Measurements from ENCODE around the gene TMEM129.

Gene TMEM129

DNA sequence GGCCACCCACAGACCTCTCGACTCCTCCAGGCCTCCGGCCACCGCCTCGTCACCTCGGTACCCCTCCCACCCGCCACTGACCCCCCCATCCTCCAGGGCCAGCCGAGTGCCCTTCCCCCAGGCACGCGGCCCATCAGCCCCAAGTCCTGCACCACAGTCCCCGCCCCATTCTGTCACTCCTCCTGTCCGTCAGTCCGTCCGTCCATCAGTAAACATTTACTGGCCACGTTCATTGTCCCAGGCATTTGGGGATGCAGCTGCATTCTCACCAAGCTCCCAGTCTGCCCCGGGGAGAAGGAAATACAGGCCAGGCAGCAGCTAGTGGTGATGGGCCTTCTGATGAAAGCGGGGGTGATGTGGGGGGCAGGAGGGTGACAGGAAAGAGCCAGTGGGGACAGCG lies 36.7 kb upstream of the TMEM129 start:
- no peak for DNase-seq (ENCODE audit: low read depth)

DNA sequence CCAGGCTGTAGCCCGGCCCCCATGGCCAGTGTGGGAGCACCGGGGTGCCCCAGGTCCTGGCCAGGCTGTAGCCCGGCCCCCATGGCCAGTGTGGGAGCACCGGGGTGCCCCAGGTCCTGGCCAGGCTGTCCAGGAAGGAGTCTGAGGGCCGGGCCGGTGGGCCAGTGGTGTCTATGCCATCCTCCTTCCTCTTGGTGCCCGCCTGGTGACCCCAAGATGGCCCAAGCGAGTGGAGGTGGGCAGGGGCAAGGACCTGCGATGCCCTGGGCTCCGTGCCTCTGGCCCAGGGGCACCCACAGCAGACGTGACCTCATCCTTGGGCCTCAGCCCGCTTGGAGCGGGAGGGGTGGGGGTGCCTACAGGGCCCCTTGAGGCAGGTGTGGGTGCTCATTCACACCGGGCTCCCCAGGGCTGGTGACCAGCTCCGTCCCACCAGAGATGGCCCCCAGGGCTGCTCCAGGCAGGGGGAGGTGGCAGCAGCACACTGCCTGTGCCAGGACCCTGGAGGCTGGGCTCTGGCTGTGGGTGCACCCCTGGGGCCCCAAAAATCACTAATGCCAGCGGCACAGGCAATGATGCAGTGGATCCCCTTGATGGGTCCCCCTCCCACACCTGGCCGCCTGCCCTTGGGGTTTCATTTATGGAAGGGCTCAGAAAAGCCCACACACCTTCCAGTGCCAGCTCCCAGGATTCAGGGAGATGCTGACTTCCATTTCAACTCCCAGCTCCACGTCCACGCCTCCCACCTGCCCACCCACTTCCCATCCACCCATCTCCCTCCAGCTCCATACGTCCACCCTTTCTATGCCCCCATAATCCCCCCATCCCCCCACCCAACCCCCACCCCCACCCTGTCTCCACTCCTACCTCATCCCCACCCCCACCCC lies 36.0 kb upstream of the TMEM129 start:
- no peak for DNase-seq (ENCODE audit: low read depth)

GRCh38 chr4:1756079-1756478 lies 35.0 kb upstream of the TMEM129 start:
- no peak for DNase-seq (ENCODE audit: low read depth)

DNA sequence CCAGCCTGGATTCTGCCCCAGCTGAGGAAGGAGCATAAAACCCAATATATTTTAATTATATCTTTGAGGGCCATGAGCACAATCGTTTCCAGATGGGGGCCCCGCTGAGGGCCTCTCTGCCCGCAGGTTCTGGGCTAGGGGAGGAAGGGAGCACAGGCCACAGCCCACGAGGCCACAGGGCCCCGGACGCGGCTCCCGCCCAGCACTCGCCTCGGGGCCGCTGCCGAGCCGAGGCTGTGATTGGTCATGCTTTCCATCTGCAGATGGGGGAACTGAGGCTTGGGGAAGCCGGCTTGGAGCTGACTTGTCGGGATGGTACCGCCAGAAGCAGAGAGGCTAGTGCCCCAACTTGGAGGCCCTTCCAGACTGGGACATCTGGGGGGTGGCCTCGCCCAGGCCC lies 34.2 kb upstream of the TMEM129 start:
- DNase-seq (ENCODE audit: low read depth) = no peak

GRCh38 chr4:1754336-1754735 lies 33.2 kb upstream of the TMEM129 start:
- DNase-seq (ENCODE audit: low read depth) = no peak

- DNase-seq (ENCODE audit: low read depth) = no peak
Observed at GRCh38 chr4:1753697-1754311, 32.7 kb upstream of the TMEM129 start.

GRCh38 chr4:1753294-1753696 lies 32.2 kb upstream of the TMEM129 start:
- DNase-seq (ENCODE audit: low read depth) = no peak

DNA sequence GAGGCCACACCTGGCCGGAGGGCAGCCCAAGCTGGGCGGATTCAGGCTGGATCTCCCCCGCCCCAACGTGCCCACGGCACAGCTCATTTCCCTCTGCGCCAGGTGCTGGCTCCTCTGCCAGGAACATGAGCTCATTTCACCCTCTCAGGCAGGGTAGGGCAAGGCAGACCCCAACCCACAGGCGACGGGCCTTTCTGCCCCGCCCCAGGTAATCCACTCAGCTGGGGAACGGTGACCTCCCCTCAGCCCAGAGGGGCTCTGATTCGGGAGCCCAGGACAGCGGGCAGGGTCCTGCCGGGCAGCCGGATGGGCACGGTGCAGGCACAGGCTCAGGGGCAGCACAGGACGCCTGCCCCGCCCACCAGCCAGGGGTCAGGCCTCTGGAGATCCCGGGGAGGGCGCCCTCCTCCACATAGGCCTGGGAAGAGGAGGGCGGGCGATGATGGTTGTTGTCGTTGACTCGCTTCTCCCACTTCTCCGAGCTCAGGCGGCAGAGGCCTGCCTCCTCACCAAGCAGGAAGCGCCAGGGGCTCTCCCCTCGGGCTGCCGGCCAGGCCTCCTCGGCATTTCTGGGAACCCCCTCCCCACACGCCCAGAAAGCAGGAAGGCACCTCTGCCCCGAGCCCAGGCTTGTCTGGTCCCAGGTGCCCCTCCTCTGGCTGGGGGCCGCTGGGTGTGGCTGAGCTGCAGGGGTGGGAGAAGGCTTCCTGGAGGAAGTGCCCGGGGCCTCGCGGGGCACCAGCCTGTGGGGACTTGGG lies 31.3 kb upstream of the TMEM129 start:
- no peak for DNase-seq (ENCODE audit: low read depth)

GRCh38 chr4:1751919-1752283 lies 30.8 kb upstream of the TMEM129 start:
- no peak for DNase-seq (ENCODE audit: low read depth)

DNA sequence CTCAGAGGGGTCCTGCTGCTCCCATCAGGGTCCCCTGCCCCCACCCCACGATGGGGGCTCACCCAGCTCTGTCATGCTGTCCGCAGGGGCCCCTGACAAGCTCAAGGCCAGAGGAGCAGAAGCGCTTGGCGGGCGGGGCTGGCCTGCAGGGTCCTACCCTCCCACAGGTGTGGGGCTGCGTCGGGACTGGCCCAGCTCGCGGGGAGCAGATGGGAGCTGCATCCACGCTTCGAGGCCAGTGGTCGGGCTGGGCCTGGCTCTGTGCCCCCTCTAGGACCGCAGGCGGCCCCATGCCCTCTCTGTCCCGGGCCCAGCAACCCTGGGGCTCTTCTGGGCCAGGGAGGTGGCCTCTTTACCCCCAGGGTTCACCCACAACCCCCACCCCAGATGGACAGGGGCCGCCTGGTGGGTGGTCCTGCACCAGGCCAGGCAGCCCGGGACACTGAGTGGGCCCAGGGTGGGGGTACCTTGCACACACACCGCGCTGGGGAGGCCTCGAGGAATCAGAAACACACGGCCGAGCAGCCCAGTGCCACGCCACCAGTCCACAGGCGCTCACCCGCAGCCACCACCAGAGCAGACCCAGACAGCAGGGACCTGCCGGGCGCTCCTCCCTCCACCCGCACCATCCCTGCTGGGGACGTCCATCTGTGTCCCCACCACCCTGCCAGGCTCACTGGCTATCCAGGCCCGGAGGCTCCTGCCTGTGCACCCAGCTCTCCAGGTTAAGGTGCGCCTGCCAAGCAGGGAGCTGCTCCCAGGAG lies 30.2 kb upstream of the TMEM129 start:
- DNase-seq (ENCODE audit: low read depth) = no peak

DNA sequence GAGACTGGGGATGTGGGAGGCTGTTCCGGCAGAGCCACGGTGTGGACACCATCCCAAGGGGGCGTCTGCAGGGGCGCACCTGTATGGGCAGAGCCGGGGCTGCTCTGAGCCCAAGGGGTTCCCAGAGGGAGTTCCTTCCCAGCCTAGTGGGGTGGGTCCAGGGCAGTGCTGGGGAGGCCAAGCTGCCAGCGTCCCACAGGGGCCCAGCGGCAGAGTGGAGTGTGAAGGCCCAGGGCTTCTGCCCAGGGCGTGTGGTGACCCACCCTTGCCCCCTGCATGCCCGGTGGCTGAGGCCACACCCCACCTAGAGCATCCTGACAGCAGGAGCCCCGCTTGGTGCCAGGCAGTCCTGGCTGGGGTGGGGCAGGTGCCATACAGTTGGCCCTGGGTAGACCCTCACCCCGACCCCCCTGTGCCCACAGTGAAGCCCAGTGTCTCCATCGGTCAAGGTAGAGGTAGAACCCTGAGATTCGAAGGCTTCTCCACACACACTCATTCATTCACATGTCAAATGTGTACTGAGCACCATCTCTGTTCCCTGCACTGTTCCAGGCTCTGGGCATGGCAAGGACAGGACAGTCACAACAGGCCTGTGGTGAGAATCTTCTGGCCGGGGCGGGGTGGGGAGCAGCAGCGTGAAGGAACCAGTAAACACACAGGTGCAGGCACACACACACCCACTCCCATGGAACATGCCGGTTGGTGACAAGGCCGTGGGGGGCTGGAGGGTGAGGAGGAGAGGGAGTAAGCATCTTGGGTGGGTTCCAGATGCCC lies 29.4 kb upstream of the TMEM129 start:
- DNase-seq (ENCODE audit: low read depth) = no peak

- DNase-seq (ENCODE audit: low read depth) = no peak
Observed at GRCh38 chr4:1749826-1750225, 28.7 kb upstream of the TMEM129 start.

DNA sequence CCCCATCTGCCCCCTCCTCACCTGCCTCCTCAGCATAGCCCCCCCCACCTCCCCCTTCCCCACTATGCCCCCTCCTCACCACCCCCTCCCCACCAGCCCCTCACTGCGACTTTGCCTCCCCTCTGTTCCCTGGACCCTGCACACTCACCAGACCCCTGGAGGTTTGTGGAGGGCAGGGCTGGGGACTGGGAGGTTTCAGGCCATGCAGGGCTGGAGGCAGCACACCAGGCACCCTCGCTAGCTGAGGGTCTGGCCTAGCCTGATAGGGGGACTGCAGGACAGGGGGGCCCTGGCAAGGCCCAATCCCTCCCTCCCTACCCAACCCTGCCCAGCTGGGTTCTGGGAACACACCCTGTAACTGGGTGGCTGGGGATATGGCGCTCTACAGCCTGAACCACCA lies 28.2 kb upstream of the TMEM129 start:
- DNase-seq (ENCODE audit: low read depth) = no peak

GRCh38 chr4:1748465-1748995 lies 27.4 kb upstream of the TMEM129 start:
- peak; percentile 66 for DNase-seq (ENCODE audit: low read depth)

- no peak for DNase-seq (ENCODE audit: low read depth)
Observed at GRCh38 chr4:1747603-1747967, 26.5 kb upstream of the TMEM129 start.

DNA sequence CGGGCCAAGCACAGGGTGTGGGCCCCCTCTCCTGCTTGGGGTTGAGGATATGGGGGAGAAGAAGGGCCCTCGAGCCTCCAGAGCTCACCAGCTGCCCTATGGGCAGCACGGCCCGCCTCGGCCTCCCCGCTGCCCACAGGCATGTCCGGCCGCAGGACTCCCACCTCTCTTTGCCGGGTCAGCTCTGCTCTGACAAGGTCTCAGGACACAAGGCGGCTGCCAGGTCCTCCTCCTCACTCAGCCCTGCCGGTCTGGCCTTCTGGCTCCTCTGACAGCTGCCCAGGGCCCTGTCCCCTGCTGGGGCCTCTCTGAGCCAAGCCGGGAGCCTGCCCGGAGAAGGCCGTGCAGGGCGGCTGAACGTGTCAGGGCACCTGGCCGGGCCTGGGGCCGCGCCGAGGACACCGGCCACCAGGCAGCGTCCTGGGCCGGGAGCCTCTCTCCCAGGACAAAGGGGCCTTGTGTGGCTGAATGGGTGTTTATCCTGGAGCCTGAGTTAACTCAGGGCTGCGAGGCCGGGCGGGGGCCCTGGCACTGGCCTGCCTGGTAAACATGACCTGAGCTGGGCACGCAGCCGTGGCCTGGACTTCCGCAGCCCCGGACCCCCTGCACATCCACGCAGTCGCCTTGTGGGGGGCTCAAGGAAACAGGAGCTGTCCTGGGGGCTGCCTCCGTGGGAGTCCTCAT lies 25.9 kb upstream of the TMEM129 start:
- DNase-seq (ENCODE audit: low read depth) = no peak

GRCh38 chr4:1746265-1746691 lies 25.2 kb upstream of the TMEM129 start:
- DNase-seq (ENCODE audit: low read depth) = peak; percentile 76

- DNase-seq (ENCODE audit: low read depth) = no peak
Observed at GRCh38 chr4:1745697-1746096, 24.6 kb upstream of the TMEM129 start.

DNA sequence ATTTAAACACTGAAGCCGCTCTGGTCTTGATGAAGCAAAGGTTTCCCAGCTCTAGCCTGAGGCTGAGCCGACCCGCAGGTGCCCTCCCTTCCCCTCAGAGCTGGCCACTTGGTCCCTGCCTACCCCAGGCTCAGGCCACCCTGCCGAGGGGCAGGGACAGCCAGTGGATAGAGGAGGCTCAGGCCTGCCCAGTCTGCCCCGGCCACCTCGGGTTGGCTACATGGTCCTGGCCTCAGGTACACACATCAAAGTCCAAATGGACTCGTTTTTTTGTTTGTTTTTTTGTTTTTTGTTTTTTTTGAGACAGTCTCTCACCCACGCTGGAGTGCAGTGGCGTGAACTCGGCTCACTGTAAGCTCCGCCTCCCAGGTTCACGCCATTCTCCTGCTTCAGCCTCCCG lies 24.0 kb upstream of the TMEM129 start:
- DNase-seq (ENCODE audit: low read depth) = no peak

GRCh38 chr4:1744552-1744951 lies 23.4 kb upstream of the TMEM129 start:
- no peak for DNase-seq (ENCODE audit: low read depth)

- DNase-seq (ENCODE audit: low read depth) = no peak
Observed at GRCh38 chr4:1743975-1744374, 22.9 kb upstream of the TMEM129 start.

All from activated gamma-delta T cell treated with anti-CD3 and anti-CD28 coated beads, Interleukin-2, amount 50 U/mL, for 16 hours (primary cell).